HepG2 (cell line): ENCODE measurements around the gene GPRASP3. TPM values are rescaled to one million over a fixed set of nuclear protein-coding genes. Genes with fewer than 3 reads are reported as not detected.

Experiments used
- ATAC-seq: fragments of 200-7000 bp; cut with Tn5 transposase; 3 replicates; pipeline ENCODE4 v1.9.1; 2020; ENCODE audit warnings: mild to moderate bottlenecking, moderate library complexity
- BruUV-seq: library from RNA; stranded (reverse); fragments of 400-500 nt; replicated peaks from 2 replicates; lab custom pipeline; 2021; lab: Mats Ljungman, UMichigan
- CTCF ChIA-PET: fragments of 300-600 bp; formaldehyde crosslinking; extraction: SDS; loops from one replicate; lab custom pipeline; 2021; ENCODE audit warnings: low total read pairs, inconsistent platforms, low intra/inter-chr PET ratio; lab: Yijun Ruan, JAX
- POLR2A ChIA-PET: fragments of 350-600 bp; sonication (Branson Sonifier 250); formaldehyde crosslinking; loops from one replicate; lab custom pipeline; 2020; ENCODE audit warnings: antibody characterized with exemption, inconsistent platforms; lab: Yijun Ruan, JAX
- DNase-seq: peaks from one replicate; pipeline ENCODE4 v3.0.0-alpha.2; 2015; ENCODE audit warnings: low spot score
- FAIRE-seq: peaks from 3 replicates; lab custom pipeline; 2011; peaks lifted over from hg19 to GRCh38; lab: Jason Lieb, UNC
- H2AFZ ChIP-seq: one replicate; pipeline ENCODE4 v1.6.1; 2011; ENCODE audit warnings: low read length, inconsistent platforms
- H3K27ac ChIP-seq: fragments of 300-600 bp; 3 replicates; pipeline ENCODE4 v1.8.0; 2011; ENCODE audit warnings: mixed run types, mild to moderate bottlenecking, mixed read lengths, low read length, inconsistent platforms; ENCODE audit not compliant: insufficient read depth; ENCODE audit errors: extremely low read length
- H3K27me3 ChIP-seq, 2 experiments: fragments of 200-600 bp in 1 of 2; 2 replicates in 1 of 2; 3 replicates in 1 of 2; pipeline versions ENCODE4 v1.6.0 to v1.8.0; 2011; ENCODE audit warnings: low read length in 2 of 2, mild to moderate bottlenecking in 2 of 2, moderate library complexity in 2 of 2, inconsistent platforms in 1 of 2; ENCODE audit not compliant: insufficient read depth in 2 of 2, control insufficient read depth in 1 of 2
- H3K36me3 ChIP-seq, 2 experiments: fragments of 200-600 bp in 1 of 2; replicated peaks in 1 of 2; 2 replicates in 1 of 2; 3 replicates in 1 of 2; pipeline versions ENCODE4 v1.5.1 to v1.8.0; 2011; ENCODE audit warnings: low read length in 2 of 2, inconsistent platforms in 1 of 2; ENCODE audit not compliant: insufficient read depth in 2 of 2, control insufficient read depth in 1 of 2
- H3K4me1 ChIP-seq: 2 replicates; pipeline ENCODE4 v1.5.1; 2012; ENCODE audit warnings: low read length, inconsistent platforms; ENCODE audit not compliant: insufficient read depth
- H3K4me2 ChIP-seq: 2 replicates; pipeline ENCODE4 v1.6.0; 2011; ENCODE audit warnings: low read depth, low read length, inconsistent platforms
- H3K4me3 ChIP-seq, 3 experiments: fragments of 200-600 bp in 1 of 3; sonication (generic), shearing (Covaris generic) in 1 of 3; replicated peaks in 1 of 3; 2 replicates each; pipeline ENCODE4 v1.5.1; 2011 to 2016; ENCODE audit warnings: low read length in 3 of 3, inconsistent platforms in 2 of 3, low read depth in 2 of 3, mild to moderate bottlenecking in 2 of 3, control low read depth in 1 of 3, mixed read lengths in 1 of 3; ENCODE audit not compliant: insufficient read depth in 1 of 3
- H3K79me2 ChIP-seq: one replicate; pipeline ENCODE4 v1.6.1; 2011; ENCODE audit warnings: low read length, inconsistent platforms; ENCODE audit not compliant: insufficient read depth
- H3K9ac ChIP-seq: 2 replicates; pipeline ENCODE4 v1.6.0; 2011; ENCODE audit warnings: mild to moderate bottlenecking, low read depth, low read length, inconsistent platforms; ENCODE audit not compliant: insufficient read depth
- H3K9me3 ChIP-seq: 2 replicates; pipeline ENCODE4 v1.5.1; 2012; ENCODE audit warnings: mild to moderate bottlenecking, low read length
- H4K20me1 ChIP-seq: 2 replicates; pipeline ENCODE4 v1.6.0; 2011; ENCODE audit warnings: inconsistent platforms, mild to moderate bottlenecking, low read length, moderate library complexity; ENCODE audit not compliant: insufficient read depth
- NKX3-1 ChIP-seq: sonication (generic); formaldehyde crosslinking; IDR thresholded peaks from 2 replicates; pipeline ENCODE4 v1.5.0; 2020; ENCODE audit warnings: missing genetic modification reagents
- ZBTB38 ChIP-seq: sonication (generic); formaldehyde crosslinking; IDR thresholded peaks from 2 replicates; pipeline ENCODE4 v1.5.1; 2020; ENCODE audit warnings: mild to moderate bottlenecking, missing genetic modification reagents
- ZBTB8A ChIP-seq: sonication (generic); formaldehyde crosslinking; IDR thresholded peaks from 2 replicates; pipeline ENCODE4 v1.4.0; 2020; ENCODE audit warnings: mild to moderate bottlenecking, low read depth, missing genetic modification reagents, borderline replicate concordance
- ZNF407 ChIP-seq: sonication (generic); formaldehyde crosslinking; IDR thresholded peaks from one replicate; pipeline ENCODE4 v1.5.1; 2020; ENCODE audit warnings: mild to moderate bottlenecking, missing genetic modification reagents; ENCODE audit errors: not compliant biosample characterization
- WGBS: methylation state at CpG from one replicate; pipeline ENCODE4 v1.1.6; 2017; ENCODE audit warnings: low lambda C conversion rate; 5-methylcytosine and 5-hydroxymethylcytosine counted together
- in situ Hi-C: cut with HindIII; loops from 2 replicates; pipeline ENCODE4 v1.10.0; 2017; ENCODE audit warnings: low pct_unique_long_range_greater_than_20kb; ENCODE audit not compliant: extremely low pct_ligation_motif_present
- intact Hi-C: fragments of 100-400 bp; cut with micrococcal nuclease; formaldehyde crosslinking; loops from one replicate; pipeline ENCODE4 v1.10.0; 2022; ENCODE audit not compliant: unreplicated experiment
- polyA plus RNA-seq, 8 experiments: library from polyadenylated mRNA; depleted of rRNA in 3 of 8; stranded (reverse) in 7 of 8; unstranded in 1 of 8; fragments of >200 nt; fragmentation: Illumina TruSeq in 4 of 8; extraction: Trizol in 4 of 8; gene quantifications; 2 replicates each; pipeline versions ENCODE4 v1.2.1 to v1.2.3, GENCODE V29; 2011 to 2016; ENCODE audit warnings: low read depth in 4 of 8, missing spikeins in 1 of 8, mixed read lengths in 1 of 8; ENCODE audit not compliant: insufficient read depth in 1 of 8
- total RNA-seq, 5 experiments: library from RNA; depleted of rRNA; stranded (reverse); fragments of >200 nt; fragmentation: Illumina TruSeq; extraction: Trizol; gene quantifications; 2 replicates each; pipeline ENCODE4 v1.2.3, GENCODE V29; 2016; ENCODE audit warnings: low read depth in 1 of 5

GPRASP3 gene
- total and polyA plus RNA-seq, 2 of the 13 experiments (the other 11 are each of a cell fraction or from before 2014, with no cell fraction given): 0.67 to 1.4 TPM

- H3K27me3 ChIP-seq: no peaks in the 10 kb centered on the region
- H3K9me3 ChIP-seq: no peaks in the 10 kb centered on the region
- no peaks in the 10 kb centered on the region for H3K36me3 ChIP-seq
- 92% methylated on average over 22 of the region's 61 CpGs for WGBS
- intact Hi-C loops: no loop called here
- DNase-seq (no peak), FAIRE-seq (no peak), ATAC-seq (no peak)
- BruUV-seq: no TSS peak
- H3K27ac ChIP-seq: no peak overlapping the region
- POLR2A ChIA-PET: no interaction called here
- H3K4me3 ChIP-seq: no peak overlapping the region
- no peaks in the 10 kb centered on the region for H4K20me1 ChIP-seq
- CTCF ChIA-PET: no interaction called here
- in situ Hi-C loops: no loop called here
- H2AFZ ChIP-seq: no peak overlapping the region
- no peaks in the 10 kb centered on the region for H3K4me1 ChIP-seq
- no peak overlapping the region for H3K4me2 ChIP-seq
- no peak overlapping the region for H3K9ac ChIP-seq
- no peaks in the 10 kb centered on the region for H3K79me2 ChIP-seq
- no peak for TF ChIP-seq ZBTB8A (CRISPR knock-in tag)
- no peak for TF ChIP-seq NKX3-1 (CRISPR knock-in tag)
- no peak for TF ChIP-seq ZNF407 (CRISPR knock-in tag)
- TF ChIP-seq ZBTB38 (CRISPR knock-in tag): no peak
Observed at GRCh38 chrX:102745857-102746584, 25.5 kb downstream of the GPRASP3 start.
